ENCODE results near the gene NUP210L. TPM values are rescaled to one million over a fixed set of nuclear protein-coding genes. Genes with fewer than 3 reads are reported as not detected.

The NUP210L gene
- total RNA-seq, 1 donor from 2014 or later, result 0.02 TPM

DNA sequence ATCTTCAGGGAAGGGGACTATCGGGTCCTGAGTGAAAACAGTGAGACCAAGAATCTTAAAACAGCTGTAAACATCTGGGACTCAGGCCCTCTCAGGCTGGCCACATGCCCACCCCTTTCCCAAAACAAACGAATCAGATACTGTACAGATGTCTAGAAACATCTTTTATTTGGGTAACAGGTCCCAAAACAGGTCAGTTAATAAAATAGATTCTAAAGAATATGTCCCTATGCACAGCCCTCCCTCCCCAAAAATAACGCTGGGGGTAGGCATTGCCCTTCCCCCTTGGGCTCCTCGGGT is 196.0 kb downstream of the NUP210L start:
- intact Hi-C loops (cut with micrococcal nuclease), result loop anchor here (1.0 kb wide), 5 partner anchors 8 to 176 kb away; partner anchors contain the start of genes CREB3L4, DENND4B and JTB
- H3K36me3 Mint-ChIP-seq (ENCODE audit: low read depth), result peaks cover 28% of the 10 kb centered on the region
- no peaks in the 10 kb centered on the region for H3K9me3 Mint-ChIP-seq
- H3K4me1 Mint-ChIP-seq, result peaks cover 54% of the 10 kb centered on the region
- no peaks in the 10 kb centered on the region for H3K27me3 Mint-ChIP-seq
- H3K27ac Mint-ChIP-seq, result peak overlapping the region; percentile 94
- no peak for DNase-seq
- H3K4me3 Mint-ChIP-seq, result peak overlapping the region; percentile 88

DNA sequence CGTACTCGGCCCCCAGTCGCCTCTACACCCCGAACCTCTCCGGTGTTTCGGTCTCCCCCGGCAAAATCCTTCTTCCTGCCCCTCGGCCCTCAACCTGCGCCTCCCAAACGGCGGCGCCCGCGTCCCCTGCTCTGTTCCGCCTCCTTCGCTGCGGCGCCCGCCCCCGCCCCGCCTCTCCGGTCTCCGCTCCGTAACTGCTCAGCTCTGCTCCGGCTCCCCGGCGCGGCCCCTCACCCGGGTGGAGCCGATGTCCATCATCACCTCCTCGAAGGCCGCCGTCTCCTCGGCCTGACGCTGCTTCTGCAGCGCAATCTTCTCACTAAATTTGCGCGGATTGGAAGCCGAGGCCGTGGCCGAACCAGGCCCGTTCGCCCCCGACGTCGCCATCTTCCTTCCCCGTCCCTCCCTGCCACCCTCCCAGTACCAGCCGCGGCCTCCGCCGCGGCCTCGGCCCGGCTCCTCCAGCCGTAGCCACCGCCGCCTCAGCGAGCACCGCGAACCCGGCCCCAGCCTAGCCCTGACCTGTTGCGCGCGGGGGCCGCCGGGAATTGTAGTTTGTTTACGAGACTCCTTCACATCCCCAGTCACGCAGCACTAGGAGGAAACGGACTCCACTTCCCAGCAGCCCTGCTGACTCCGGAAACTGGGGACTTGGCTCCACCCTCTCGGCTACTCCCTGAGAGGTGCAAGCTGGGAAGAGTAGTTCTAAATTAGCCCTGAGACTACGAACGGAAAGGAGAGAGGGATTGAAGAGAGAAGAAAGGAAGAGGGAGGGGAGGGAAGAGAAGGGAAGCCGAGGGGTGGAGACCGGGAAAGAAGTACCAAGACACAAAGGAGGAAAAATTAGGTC is 196.5 kb downstream of the NUP210L start, which contains the start of gene CRTC2:
Gene CRTC2 (minus strand): TSS at position 502 of the 850 bp plus-strand sequence. CDS start 115 bp downstream, at position 387.
- Mint-ChIP-seq H3K27ac (peak within 1 kb of the TSS; percentile 94), H3K27me3 (no peaks in the 10 kb centered on the region), H3K4me3 (peak within 1 kb of the TSS; percentile 88), H3K4me1 (peaks cover 52% of the 10 kb centered on the region), H3K9me3 (no peaks in the 10 kb centered on the region), H3K36me3 (ENCODE audit: low read depth) (peaks cover 31% of the 10 kb centered on the region)
- DNase-seq, result peak; percentile 99
- intact Hi-C loops (cut with micrococcal nuclease), result loop anchor here (1.0 kb wide), 5 partner anchors 9 to 175 kb away; partner anchors contain the start of genes CREB3L4, DENND4B and JTB

DNA sequence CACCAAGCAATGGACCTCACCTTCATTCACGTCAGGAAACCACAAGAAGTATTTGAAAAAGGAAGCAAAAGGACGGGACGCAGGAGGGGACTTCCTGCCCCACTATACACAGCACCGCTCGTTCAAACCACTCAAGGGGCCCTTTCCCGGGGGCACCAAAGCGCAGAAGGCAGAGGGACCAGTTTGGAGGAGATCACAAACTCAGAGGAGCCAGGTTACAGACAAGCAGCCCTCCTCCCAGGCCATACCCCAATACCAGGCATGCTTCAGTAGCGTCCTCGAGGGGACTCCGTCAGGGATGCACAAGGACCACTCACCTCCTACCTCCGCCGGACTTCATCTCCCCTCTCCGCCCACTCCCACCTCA is 197.1 kb downstream of the NUP210L start:
- no peaks in the 10 kb centered on the region for H3K27me3 Mint-ChIP-seq
- H3K4me3 Mint-ChIP-seq, result peak overlapping the region; percentile 88
- intact Hi-C loops (cut with micrococcal nuclease), result loop anchor here (1.0 kb wide), 5 partner anchors 10 to 174 kb away; partner anchors contain the start of genes CREB3L4, DENND4B and JTB
- H3K27ac Mint-ChIP-seq, result peak overlapping the region; percentile 94
- peak; percentile 86 for DNase-seq
- peaks cover 34% of the 10 kb centered on the region for H3K36me3 Mint-ChIP-seq (ENCODE audit: low read depth)
- peaks cover 52% of the 10 kb centered on the region for H3K4me1 Mint-ChIP-seq
- no peaks in the 10 kb centered on the region for H3K9me3 Mint-ChIP-seq

DNA sequence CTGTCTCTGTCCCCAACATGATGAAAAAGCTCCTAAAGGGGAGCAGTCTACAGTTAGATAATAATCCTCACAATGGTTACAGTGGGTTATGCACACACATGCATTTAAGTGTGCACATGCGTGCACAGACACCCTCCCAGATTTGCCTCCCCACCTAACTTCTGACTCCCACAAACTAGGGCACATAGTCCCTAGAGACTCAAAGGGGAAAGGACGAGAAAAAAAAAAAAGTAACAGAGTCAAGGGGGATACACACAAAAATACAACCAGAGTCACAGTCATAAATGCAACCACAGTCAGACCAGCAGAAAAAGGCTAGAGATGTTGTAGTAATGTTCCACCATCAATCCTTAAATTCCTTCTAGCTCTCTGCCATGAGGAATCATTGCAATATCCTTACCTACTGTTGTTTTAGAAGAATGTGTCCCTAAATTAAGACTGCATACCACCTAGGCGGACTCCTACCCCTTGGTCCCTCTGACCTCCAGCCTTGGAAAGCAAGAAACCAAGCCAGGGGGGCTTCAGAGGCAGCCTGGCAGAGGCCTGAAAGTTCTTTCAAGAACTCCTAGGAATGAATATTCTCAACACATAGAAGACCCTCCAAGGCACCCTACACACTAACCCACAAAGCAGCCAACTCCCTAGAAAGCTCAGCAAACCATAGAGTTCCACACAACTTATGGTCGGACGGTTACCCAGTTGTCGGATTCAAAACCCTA is 197.7 kb downstream of the NUP210L start:
- Mint-ChIP-seq H3K9me3 (no peaks in the 10 kb centered on the region), H3K4me3 (peak overlapping the region; percentile 88), H3K27ac (peak overlapping the region; percentile 94), H3K36me3 (ENCODE audit: low read depth) (peaks cover 36% of the 10 kb centered on the region), H3K27me3 (no peaks in the 10 kb centered on the region), H3K4me1 (peaks cover 47% of the 10 kb centered on the region)
- intact Hi-C loops (cut with micrococcal nuclease), result no loop called here
- no peak for DNase-seq

DNA sequence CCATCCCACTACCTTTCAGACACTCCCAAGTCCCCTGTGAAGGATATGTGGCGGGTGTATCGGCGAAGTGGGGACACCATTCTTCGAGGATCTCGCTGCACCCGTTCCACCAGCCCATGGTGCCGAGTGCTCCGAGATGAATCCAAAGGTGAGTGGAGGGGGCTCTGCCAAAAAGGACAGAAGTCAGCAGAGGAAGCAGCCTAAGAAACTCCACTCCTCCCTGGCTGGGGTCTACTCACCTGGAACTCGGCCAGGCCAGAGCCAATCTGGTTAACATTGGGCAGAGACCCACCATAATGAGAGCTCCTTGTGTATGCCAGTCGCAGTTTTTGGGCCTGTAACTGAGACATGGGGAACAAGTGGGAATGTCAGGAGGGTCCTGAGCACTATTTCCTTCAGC is 200.0 kb downstream of the NUP210L start:
- Mint-ChIP-seq H3K36me3 (ENCODE audit: low read depth) (peaks cover 43% of the 10 kb centered on the region), H3K4me3 (no peak overlapping the region), H3K27me3 (no peaks in the 10 kb centered on the region), H3K27ac (no peak overlapping the region), H3K4me1 (peaks cover 39% of the 10 kb centered on the region), H3K9me3 (no peaks in the 10 kb centered on the region)
- no peak for DNase-seq
- intact Hi-C loops (cut with micrococcal nuclease), result no loop called here

DNA sequence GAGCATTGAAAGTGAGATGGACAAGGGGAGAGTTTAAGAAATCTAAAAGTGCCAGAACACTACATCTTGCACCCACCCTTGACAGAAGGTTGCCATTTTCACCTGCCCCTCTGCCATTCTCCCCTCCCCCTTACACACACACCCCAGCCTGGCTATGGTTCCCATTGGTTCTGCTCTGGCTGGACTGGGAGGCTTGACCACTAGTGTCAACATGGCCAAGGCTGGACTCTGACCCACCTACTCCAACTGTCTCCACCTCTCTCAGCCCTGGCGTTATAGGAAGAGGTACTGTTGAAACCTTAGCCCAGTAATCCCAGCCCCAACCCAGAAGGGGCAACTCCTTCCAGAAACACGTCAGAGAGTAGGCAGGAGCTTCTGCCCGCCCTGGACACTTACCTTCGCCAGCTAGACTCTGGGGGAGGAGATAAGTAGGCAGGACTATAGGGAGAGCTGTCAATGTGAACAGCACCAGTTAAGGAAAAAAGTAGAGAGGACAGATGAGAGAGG is 201.0 kb downstream of the NUP210L start:
- no peak for DNase-seq
- H3K27me3 Mint-ChIP-seq, result no peaks in the 10 kb centered on the region
- peaks cover 47% of the 10 kb centered on the region for H3K36me3 Mint-ChIP-seq (ENCODE audit: low read depth)
- H3K4me1 Mint-ChIP-seq, result peaks cover 37% of the 10 kb centered on the region
- no peak overlapping the region for H3K4me3 Mint-ChIP-seq
- H3K27ac Mint-ChIP-seq, result peak overlapping the region; percentile 45
- intact Hi-C loops (cut with micrococcal nuclease), result no loop called here
- no peaks in the 10 kb centered on the region for H3K9me3 Mint-ChIP-seq

DNA sequence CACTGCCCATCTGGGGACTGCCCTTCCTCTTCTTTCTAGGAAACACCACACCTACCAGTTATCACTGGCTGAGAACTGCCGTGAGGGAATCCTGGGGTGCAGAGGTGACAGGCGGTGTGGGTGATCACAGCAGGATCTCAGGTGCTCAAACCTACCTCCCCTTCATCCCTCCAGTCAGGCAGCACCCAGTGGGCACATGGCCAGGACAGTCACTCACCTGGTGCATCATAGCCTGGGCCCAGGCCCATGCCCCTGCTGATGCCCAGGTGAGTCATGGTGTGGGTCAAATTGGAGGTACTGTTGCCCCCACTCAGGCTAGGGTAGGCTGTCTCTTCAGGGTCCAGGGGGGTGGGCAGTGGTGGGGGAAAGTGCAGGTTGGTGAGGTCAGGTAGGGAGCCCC is 203.1 kb downstream of the NUP210L start:
- Mint-ChIP-seq H3K4me1 (peaks cover 36% of the 10 kb centered on the region), H3K4me3 (no peak overlapping the region), H3K27ac (peak overlapping the region; percentile 41), H3K27me3 (no peaks in the 10 kb centered on the region), H3K9me3 (no peaks in the 10 kb centered on the region), H3K36me3 (ENCODE audit: low read depth) (peaks cover 55% of the 10 kb centered on the region)
- no peak for DNase-seq
- intact Hi-C loops (cut with micrococcal nuclease), result no loop called here

DNA sequence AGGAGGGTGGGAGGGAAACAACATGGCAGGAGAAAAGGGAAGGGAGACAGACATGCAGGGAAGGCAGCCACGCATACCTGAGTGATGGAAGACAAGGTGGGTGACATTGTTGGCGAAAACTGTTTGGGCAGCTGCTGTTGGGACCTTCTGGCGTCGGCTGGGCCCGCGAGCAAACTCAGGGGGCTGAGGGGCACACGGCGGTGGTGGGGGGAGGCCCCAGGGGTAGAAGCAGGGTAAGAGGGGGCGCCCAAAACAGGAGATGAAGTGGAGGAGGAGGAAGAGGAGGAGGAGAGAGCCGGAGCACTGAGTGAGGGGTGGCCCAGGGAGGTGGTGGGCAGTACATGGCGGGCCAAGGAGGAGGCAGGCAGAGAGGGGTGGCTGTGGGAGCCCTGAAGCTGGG is 203.7 kb downstream of the NUP210L start:
- no peaks in the 10 kb centered on the region for H3K9me3 Mint-ChIP-seq
- H3K27ac Mint-ChIP-seq, result no peak overlapping the region
- DNase-seq, result no peak
- no peaks in the 10 kb centered on the region for H3K27me3 Mint-ChIP-seq
- peaks cover 55% of the 10 kb centered on the region for H3K36me3 Mint-ChIP-seq (ENCODE audit: low read depth)
- peaks cover 32% of the 10 kb centered on the region for H3K4me1 Mint-ChIP-seq
- intact Hi-C loops (cut with micrococcal nuclease), result no loop called here
- no peak overlapping the region for H3K4me3 Mint-ChIP-seq

DNA sequence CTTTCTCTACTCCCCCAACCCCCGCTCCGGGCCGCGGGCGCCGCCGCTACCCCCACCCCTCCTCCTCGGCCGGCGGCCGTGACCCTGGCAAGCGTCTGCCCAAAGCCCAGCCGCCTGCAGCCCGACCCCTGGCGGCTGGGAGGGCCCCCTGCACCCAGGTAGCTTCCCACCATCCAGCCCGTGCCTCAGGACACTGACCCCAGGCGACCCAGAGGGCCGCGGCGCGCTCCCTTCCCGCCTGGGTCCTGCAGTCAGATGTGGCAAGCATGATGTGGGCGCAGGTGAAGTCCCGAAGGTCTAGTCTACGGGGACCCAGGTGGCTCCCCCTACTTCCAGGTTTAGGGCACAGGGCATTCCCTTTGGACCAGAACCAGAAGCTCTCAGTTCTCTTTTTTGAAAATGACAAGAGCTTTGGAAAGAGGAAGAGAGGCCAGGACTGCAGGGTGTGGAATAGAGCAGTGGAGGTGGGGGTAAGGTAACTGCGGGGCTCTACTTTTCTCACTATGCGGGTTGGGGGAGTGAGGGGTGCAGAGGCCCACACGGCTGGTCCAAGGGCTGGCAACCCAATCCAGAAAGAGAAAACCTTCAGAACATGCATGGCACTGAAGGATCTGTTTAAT is 208.1 kb downstream of the NUP210L start, which contains the start of gene DENND4B:
Gene DENND4B (minus strand): TSS at position 97 of the 620 bp plus-strand sequence. CDS start 2,344 bp downstream, outside the sequence.
- peak; percentile 93 for DNase-seq
- Mint-ChIP-seq H3K4me1 (peaks cover 35% of the 10 kb centered on the region), H3K9me3 (no peaks in the 10 kb centered on the region), H3K36me3 (ENCODE audit: low read depth) (peaks cover 61% of the 10 kb centered on the region), H3K4me3 (peak within 1 kb of the TSS; percentile 96), H3K27me3 (no peaks in the 10 kb centered on the region), H3K27ac (peak within 1 kb of the TSS; percentile 96)
- intact Hi-C loops (cut with micrococcal nuclease), result loop anchor here (1.0 kb wide), 4 partner anchors 12 to 149 kb away; partner anchors contain the start of gene CRTC2

DNA sequence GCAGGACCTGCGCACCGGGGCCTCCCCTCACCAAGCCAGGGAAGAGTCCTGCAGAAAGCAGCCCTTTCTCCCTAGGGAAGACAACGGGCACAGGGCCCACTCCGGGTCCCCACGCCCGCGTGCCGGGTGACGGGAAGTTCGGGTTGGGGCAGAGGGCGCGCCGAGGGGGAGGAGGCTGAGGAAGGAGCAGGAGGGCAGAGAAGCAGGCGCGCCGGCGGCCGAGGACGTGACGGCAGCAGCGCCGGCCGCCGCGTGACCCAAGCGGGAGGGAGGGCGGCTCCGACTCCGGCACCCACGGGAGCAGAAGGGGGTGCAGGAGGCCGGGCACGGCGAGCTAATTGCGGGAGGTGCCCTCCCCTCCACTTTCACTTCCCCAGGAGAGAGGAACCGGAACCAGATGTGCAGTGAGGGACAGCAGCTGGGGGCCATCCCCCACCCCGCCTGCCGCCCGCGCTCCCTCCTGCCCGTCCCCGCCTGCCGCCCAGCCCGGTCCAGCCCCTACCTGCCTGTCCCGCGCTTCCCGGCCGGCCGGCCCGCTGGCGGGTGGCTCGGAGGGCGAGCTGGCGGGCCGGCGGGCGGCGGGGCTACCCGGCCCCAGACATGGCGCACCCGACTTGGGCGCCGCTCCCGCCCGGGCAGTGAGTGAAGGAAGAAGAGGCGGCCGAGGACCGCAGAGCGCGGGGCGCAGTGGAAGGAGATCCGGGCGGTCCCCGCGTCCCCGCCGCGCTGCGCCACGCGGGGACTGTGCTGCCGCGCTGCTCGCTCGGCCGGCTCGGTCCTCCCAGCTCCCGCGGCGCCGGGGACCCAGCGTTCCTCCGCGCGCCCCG is 208.9 kb downstream of the NUP210L start:
- Mint-ChIP-seq H3K9me3 (no peaks in the 10 kb centered on the region), H3K4me3 (peak overlapping the region; percentile 96), H3K4me1 (peaks cover 35% of the 10 kb centered on the region), H3K36me3 (ENCODE audit: low read depth) (peaks cover 60% of the 10 kb centered on the region), H3K27ac (peak overlapping the region; percentile 96), H3K27me3 (no peaks in the 10 kb centered on the region)
- intact Hi-C loops (cut with micrococcal nuclease), result loop anchor here (1.0 to 2.0 kb wide), 5 partner anchors 12 to 149 kb away; partner anchors contain the start of genes CRTC2 and RAB13
- DNase-seq, result peak; percentile 92

DNA sequence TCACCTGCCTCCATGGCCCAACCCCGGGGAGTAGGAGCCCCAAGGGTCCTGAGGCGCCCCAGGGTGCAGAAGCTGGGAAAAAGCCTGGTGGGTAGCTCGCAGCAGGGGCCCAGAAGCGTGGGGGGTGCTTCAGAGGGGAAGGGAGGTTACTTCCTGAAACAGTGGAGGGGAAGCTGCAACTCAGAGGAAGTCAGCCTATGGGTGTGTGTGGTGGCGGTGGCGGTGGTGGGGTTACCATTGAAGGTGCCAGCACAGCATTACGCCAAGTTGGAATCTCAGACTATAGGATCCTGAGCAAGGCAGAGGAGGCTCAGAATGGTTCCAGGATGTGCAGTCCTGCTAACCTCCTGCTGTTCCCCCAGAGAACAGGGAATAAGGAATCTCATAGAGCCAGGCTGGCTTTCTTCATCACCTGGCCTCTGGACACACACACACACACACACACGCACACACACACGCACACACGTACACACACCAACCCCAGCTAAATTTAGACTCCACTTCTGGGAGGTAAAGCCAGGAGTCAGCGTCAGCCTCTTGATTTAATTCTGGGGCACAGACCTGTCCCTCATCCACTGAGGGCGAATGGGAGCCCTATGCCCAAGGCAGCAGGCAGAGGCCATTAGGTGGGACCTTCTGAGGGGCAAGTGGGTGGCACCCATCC is 209.6 kb downstream of the NUP210L start:
- Mint-ChIP-seq H3K4me1 (peaks cover 33% of the 10 kb centered on the region), H3K27me3 (no peaks in the 10 kb centered on the region), H3K27ac (peak overlapping the region; percentile 96), H3K36me3 (ENCODE audit: low read depth) (peaks cover 58% of the 10 kb centered on the region), H3K9me3 (no peaks in the 10 kb centered on the region), H3K4me3 (peak overlapping the region; percentile 96)
- intact Hi-C loops (cut with micrococcal nuclease), result loop anchor here (2.0 kb wide), 1 partner anchor 42 kb away; the partner anchor contains the start of gene RAB13
- peak; percentile 93 for DNase-seq

DNA sequence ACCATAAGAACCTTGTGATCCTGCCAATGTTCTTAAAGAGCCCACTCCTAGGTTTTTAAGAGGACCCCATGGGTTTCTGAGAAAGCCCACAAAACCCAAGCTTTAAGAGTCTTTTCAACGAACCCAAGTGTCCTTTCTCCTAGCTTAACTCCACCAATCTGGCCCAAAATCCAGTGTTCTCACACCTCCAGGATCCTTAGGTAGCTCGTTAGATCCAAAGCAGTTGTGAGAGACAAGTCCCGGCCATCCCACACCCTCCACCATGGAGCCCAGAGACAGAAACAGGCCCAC is 210.1 kb downstream of the NUP210L start:
- Mint-ChIP-seq H3K36me3 (ENCODE audit: low read depth) (peaks cover 60% of the 10 kb centered on the region), H3K9me3 (no peaks in the 10 kb centered on the region), H3K27ac (peak overlapping the region; percentile 96), H3K4me1 (peaks cover 30% of the 10 kb centered on the region), H3K4me3 (peak overlapping the region; percentile 96), H3K27me3 (no peaks in the 10 kb centered on the region)
- no peak for DNase-seq
- intact Hi-C loops (cut with micrococcal nuclease), result loop anchor here (2.0 kb wide), 1 partner anchor 42 kb away; the partner anchor contains the start of gene RAB13

Data from activated CD4-positive, alpha-beta T cell treated with anti-CD3 and anti-CD28 coated beads, Interleukin-2, amount 10 ng/mL, durations not matched to agents 24 days and 14 days (primary cell).